ENCODE data around the gene GALC. TPM values are rescaled to one million over a fixed set of nuclear protein-coding genes. Genes with fewer than 3 reads are reported as not detected.

The GALC gene
- total RNA-seq, 2 donors from 2014 or later: 20.8 to 21.8 TPM

DNA sequence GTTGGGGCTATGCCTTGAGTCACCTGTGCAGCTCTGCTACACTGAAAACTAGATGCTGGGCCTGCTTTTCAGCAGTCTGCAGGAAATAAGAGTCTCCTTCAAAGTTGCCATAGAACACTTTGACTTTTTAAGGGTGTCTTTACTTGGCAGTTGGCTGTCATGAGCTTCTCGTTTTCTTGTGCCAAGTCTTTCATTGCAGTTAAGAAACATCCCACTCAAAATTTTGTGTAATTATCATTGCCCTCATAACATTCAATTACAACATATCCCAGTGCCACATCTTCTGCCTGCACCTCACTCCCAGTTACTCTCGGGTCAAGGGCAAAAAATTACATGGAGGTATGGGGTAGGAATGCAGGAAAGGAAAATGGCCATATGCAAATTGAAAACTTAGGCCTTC, 41.1 kb upstream of the GALC start:
- Histone ChIP-seq H3K4me1 (no peaks in the 10 kb centered on the region), H3K9me3 (no peaks in the 10 kb centered on the region), H3K27me3 (no peaks in the 10 kb centered on the region), H3K27ac (no peak overlapping the region), H3K36me3 (no peaks in the 10 kb centered on the region), H3K4me3 (no peak overlapping the region)
- no peak for DNase-seq (ENCODE audit: low spot score)
- TF ChIP-seq, protein P1, sequence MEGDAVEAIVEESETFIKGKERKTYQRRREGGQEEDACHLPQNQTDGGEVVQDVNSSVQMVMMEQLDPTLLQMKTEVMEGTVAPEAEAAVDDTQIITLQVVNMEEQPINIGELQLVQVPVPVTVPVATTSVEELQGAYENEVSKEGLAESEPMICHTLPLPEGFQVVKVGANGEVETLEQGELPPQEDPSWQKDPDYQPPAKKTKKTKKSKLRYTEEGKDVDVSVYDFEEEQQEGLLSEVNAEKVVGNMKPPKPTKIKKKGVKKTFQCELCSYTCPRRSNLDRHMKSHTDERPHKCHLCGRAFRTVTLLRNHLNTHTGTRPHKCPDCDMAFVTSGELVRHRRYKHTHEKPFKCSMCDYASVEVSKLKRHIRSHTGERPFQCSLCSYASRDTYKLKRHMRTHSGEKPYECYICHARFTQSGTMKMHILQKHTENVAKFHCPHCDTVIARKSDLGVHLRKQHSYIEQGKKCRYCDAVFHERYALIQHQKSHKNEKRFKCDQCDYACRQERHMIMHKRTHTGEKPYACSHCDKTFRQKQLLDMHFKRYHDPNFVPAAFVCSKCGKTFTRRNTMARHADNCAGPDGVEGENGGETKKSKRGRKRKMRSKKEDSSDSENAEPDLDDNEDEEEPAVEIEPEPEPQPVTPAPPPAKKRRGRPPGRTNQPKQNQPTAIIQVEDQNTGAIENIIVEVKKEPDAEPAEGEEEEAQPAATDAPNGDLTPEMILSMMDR (IDR thresholded peaks at IDR 0.05): no peak

DNA sequence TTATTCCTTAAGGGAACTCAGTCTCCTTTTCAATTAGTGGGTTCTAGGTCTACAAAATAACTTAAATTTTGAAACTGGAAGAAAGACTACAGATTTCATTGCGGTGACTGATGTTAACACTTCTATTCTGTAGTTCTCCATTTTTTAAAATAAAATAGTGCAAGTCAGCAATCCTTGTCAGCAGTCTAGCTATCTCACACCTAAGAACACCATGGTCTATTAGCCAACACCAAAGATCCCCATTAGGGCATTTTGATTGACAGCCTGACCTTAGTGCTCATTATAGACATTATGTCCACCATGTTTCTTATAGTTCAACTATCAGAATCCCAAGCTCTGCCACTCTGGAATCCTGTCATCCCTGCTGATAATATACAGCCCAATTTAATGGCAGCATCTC, 39.4 kb upstream of the GALC start:
- H3K9me3 ChIP-seq: no peaks in the 10 kb centered on the region
- H3K4me3 ChIP-seq: no peak overlapping the region
- DNase-seq (ENCODE audit: low spot score): no peak
- TF ChIP-seq, protein P1 (IDR thresholded peaks at IDR 0.05): no peak
- H3K27me3 ChIP-seq: no peaks in the 10 kb centered on the region
- no peaks in the 10 kb centered on the region for H3K4me1 ChIP-seq
- H3K36me3 ChIP-seq: no peaks in the 10 kb centered on the region
- no peak overlapping the region for H3K27ac ChIP-seq

DNA sequence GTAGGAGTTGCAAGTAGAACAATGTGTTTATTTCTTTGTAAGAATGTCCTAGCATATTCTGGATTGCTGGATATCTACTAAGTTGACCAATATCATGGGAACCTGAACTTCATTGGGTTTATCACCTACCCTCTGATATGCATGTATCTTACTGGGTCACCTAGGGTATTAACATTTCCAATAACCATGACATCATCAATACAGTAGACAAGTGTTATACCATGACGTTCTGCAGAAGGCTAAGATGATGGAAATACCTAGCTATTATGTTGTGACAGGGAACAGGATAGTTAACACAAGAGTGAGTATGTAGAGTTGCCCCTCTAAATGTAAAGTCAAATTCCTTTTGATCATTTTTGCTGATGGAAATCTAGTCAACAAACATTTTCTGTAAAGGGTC, 37.9 kb upstream of the GALC start:
- H3K4me3 ChIP-seq: no peak overlapping the region
- no peaks in the 10 kb centered on the region for H3K36me3 ChIP-seq
- H3K9me3 ChIP-seq: no peaks in the 10 kb centered on the region
- TF ChIP-seq, protein P1 (IDR thresholded peaks at IDR 0.05): no peak
- H3K4me1 ChIP-seq: no peaks in the 10 kb centered on the region
- no peak for DNase-seq (ENCODE audit: low spot score)
- H3K27me3 ChIP-seq: no peaks in the 10 kb centered on the region
- H3K27ac ChIP-seq: no peak overlapping the region

DNA sequence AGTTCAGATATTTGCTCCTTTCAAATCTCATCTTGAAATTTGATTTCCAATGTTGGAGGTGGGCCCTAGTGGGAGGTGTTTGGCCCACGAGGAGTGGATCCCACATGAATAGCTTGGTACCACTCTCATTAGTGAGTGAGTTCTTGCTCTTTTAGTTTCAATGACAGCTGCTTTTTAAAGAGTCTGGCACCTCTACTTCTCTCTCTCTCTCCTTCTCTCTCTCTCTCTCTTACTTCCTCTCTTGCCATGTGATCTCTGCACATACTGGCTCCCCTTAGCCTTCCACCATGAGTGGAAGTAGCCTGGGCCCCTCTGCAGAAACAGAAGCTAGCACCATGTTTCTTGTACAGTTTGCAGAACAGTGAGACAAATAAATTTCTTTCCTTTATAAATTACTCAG, 37.1 kb upstream of the GALC start:
- no peaks in the 10 kb centered on the region for H3K36me3 ChIP-seq
- no peaks in the 10 kb centered on the region for H3K4me1 ChIP-seq
- H3K27me3 ChIP-seq: no peaks in the 10 kb centered on the region
- TF ChIP-seq, protein P1 (IDR thresholded peaks at IDR 0.05): no peak
- no peaks in the 10 kb centered on the region for H3K9me3 ChIP-seq
- no peak for DNase-seq (ENCODE audit: low spot score)
- H3K4me3 ChIP-seq: no peak overlapping the region
- no peak overlapping the region for H3K27ac ChIP-seq

DNA sequence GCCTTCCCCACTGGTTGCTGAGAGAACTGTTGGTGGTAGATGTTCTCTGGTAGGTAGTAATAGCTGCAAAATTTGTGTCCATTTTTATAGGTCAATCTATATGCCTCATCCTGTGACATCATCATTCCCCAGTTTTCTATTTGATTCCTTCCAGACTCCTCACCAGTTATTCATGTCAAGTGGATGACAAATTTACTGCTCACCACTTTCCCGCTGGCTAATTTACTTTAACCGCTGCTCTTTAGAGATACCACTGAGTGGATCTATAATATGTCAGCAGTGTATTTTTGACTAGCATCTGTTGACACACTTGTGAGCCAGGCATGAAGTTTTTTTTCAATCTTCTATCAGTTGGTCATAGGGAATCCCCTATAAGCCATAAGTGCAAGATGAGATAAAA, 36.5 kb upstream of the GALC start:
- Histone ChIP-seq H3K4me3 (no peak overlapping the region), H3K27ac (no peak overlapping the region), H3K36me3 (no peaks in the 10 kb centered on the region), H3K27me3 (no peaks in the 10 kb centered on the region), H3K9me3 (no peaks in the 10 kb centered on the region), H3K4me1 (no peaks in the 10 kb centered on the region)
- TF ChIP-seq, protein P1 (IDR thresholded peaks at IDR 0.05): no peak
- no peak for DNase-seq (ENCODE audit: low spot score)

DNA sequence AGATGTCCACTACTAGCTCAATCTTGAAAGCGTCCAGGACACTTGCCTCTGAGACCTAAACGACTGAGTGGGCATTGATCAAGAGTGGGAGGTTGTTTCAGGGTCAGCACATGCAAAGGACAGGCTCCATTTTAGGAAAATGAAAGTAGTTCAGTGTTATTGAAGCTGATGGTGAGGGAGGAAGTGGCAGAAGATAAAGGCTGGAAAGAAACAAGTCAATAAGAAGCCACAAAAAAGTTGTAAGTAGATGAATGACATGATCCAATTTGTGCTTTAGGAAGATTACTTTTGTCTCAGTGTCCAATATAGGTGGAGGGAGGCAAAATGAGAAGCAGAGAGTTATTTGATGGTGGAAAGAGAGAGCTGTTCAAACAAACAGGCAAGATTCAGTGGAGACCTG, 33.9 kb upstream of the GALC start:
- H3K27ac ChIP-seq: no peak overlapping the region
- H3K9me3 ChIP-seq: no peaks in the 10 kb centered on the region
- no peak overlapping the region for H3K4me3 ChIP-seq
- H3K27me3 ChIP-seq: no peaks in the 10 kb centered on the region
- H3K36me3 ChIP-seq: no peaks in the 10 kb centered on the region
- no peak for DNase-seq (ENCODE audit: low spot score)
- TF ChIP-seq, protein P1 (IDR thresholded peaks at IDR 0.05): no peak
- H3K4me1 ChIP-seq: no peaks in the 10 kb centered on the region

Measured in right atrium auricular region (tissue), 2 donors.